H1 (cell line): ENCODE measurements around the gene KCNH8.

Experiments
- BACH1 ChIP-seq: IDR thresholded peaks from 2 replicates; pipeline ENCODE4 v1.6.1; 2012; ENCODE audit warnings: low read length, improper control_type of control experiment
- CTCF ChIP-seq, 3 experiments: IDR thresholded peaks; 1 replicate in 2 of 3; 2 replicates in 1 of 3; pipeline versions ENCODE4 v1.5.1 to v1.6.1; 2011; ENCODE audit warnings: low read length in 3 of 3, mild to moderate bottlenecking in 3 of 3, inconsistent platforms in 2 of 3, low read depth in 1 of 3, moderate library complexity in 1 of 3; ENCODE audit not compliant: insufficient read depth in 1 of 3; ENCODE audit errors: control extremely low read depth in 1 of 3
- HDAC6 ChIP-seq: IDR thresholded peaks from one replicate; pipeline ENCODE4 v1.7.1; 2012; ENCODE audit warnings: low read depth, mild to moderate bottlenecking, inconsistent platforms, low read length, moderate library complexity
- SP1 ChIP-seq: IDR thresholded peaks from 2 replicates; pipeline ENCODE4 v1.6.1; 2011; ENCODE audit warnings: low read depth, low read length

DNA sequence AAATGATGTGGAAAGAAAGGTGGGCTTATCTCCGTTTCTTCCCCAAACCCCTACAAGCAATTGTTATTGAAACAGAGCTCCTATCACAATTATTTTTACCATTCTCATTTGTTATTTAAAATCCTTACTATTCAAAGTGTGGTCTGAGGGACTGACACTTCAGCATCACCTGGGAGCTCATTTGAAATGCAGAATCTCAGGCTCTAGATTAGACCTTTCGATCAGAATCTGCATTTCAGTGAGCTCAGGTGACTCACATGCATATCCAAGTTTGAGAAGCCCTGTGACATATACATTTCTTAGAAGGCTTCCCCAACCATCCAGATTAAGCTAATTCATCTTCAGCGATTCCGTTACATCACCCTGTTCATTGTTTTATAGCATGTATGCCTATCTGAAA is 145.0 kb downstream of the KCNH8 start:
- TF ChIP-seq BACH1 (no peak), CTCF (IDR thresholded peaks at IDR 0.05; ENCODE audit: control extremely low read depth in 1 of 3, insufficient read depth in 1 of 3, low read depth in 1 of 3, low read length in 3 of 3) (no peak), HDAC6 (no peak), SP1 (no peak)
